ENCODE measurements around the gene BCR. TPM values are rescaled to one million over a fixed set of nuclear protein-coding genes. Genes with fewer than 3 reads are reported as not detected.

Gene BCR
- total RNA-seq, 3 donors from 2014 or later: 43.6 to 56.0 (median 49.5) TPM

- intact Hi-C loops (cut with DNase I, micrococcal nuclease): no loop called here
- DNase-seq: no peak
- Histone ChIP-seq H3K4me3 (no peak overlapping the region), H3K4me1 (ENCODE audit: low read depth) (peaks cover 27% of the 10 kb centered on the region), H3K36me3 (ENCODE audit: low read depth) (no peaks in the 10 kb centered on the region), H3K9me3 (peaks cover 12% of the 10 kb centered on the region)
- TF ChIP-seq, protein P1, sequence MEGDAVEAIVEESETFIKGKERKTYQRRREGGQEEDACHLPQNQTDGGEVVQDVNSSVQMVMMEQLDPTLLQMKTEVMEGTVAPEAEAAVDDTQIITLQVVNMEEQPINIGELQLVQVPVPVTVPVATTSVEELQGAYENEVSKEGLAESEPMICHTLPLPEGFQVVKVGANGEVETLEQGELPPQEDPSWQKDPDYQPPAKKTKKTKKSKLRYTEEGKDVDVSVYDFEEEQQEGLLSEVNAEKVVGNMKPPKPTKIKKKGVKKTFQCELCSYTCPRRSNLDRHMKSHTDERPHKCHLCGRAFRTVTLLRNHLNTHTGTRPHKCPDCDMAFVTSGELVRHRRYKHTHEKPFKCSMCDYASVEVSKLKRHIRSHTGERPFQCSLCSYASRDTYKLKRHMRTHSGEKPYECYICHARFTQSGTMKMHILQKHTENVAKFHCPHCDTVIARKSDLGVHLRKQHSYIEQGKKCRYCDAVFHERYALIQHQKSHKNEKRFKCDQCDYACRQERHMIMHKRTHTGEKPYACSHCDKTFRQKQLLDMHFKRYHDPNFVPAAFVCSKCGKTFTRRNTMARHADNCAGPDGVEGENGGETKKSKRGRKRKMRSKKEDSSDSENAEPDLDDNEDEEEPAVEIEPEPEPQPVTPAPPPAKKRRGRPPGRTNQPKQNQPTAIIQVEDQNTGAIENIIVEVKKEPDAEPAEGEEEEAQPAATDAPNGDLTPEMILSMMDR (IDR thresholded peaks at IDR 0.05): no peak
- ATAC-seq: no peak
These were observed 49.3 kb downstream of the BCR start for GRCh38 chr22:23229646-23230045.

GRCh38 chr22:23230348-23231068 is 50.2 kb downstream of the BCR start:
- H3K36me3 ChIP-seq (ENCODE audit: low read depth): no peaks in the 10 kb centered on the region
- no peak overlapping the region for H3K4me3 ChIP-seq
- ATAC-seq: no peak
- DNase-seq: peak in 1 of 3 donors; percentile 29
- intact Hi-C loops (cut with DNase I, micrococcal nuclease): no loop called here
- TF ChIP-seq, protein P1 (IDR thresholded peaks at IDR 0.05): no peak
- peaks cover 12% of the 10 kb centered on the region for H3K9me3 ChIP-seq
- peaks cover 18% of the 10 kb centered on the region for H3K4me1 ChIP-seq (ENCODE audit: low read depth)

- no peak for ATAC-seq
- H3K4me1 ChIP-seq (ENCODE audit: low read depth): peaks cover 9% of the 10 kb centered on the region
- peak in 1 of 3 donors; percentile 25 for DNase-seq
These were observed 51.3 kb downstream of the BCR start for GRCh38 chr22:23231471-23232093.

GRCh38 chr22:23232094-23232905 is 52.0 kb downstream of the BCR start:
- Histone ChIP-seq H3K36me3 (ENCODE audit: low read depth) (no peaks in the 10 kb centered on the region), H3K4me3 (no peak overlapping the region), H3K4me1 (ENCODE audit: low read depth) (peaks cover 2% of the 10 kb centered on the region), H3K9me3 (peaks cover 12% of the 10 kb centered on the region)
- intact Hi-C loops (cut with DNase I, micrococcal nuclease): no loop called here
- DNase-seq: peak in 1 of 3 donors; percentile 28
- TF ChIP-seq, protein P1 (IDR thresholded peaks at IDR 0.05): no peak
- no peak for ATAC-seq

More at GRCh38 chr22:23231471-23232093, 51.3 kb downstream of the BCR start:
- H3K4me3 ChIP-seq: no peak overlapping the region
- intact Hi-C loops (cut with DNase I, micrococcal nuclease): no loop called here
- peaks cover 12% of the 10 kb centered on the region for H3K9me3 ChIP-seq
- no peaks in the 10 kb centered on the region for H3K36me3 ChIP-seq (ENCODE audit: low read depth)
- TF ChIP-seq, protein P1 (IDR thresholded peaks at IDR 0.05): no peak

DNA sequence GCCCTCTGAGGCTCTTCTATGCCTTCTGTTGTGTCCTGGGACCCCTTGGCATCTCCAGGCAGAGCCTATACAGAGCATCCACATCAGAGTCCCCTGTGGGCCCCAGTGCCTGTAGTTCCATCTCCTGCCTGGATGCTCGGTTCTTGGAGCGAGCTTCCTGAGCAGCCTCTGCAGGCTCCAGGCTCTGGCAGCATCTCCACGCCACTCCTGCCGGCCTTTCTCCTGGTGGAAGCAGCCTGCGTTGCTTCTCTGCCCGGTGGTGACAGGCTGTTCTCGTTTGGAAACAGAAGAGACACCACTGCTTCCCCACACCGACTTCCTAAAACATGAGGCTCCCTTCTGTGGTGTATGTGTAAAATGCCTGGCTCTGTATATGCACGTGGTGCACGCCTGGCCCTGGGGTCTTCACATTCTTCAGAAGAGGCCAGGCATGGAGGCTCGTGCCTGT is 52.8 kb downstream of the BCR start:
- intact Hi-C loops (cut with DNase I, micrococcal nuclease): no loop called here
- TF ChIP-seq, protein P1 (IDR thresholded peaks at IDR 0.05): no peak
- DNase-seq: peak in 1 of 3 donors; percentile 33
- no peaks in the 10 kb centered on the region for H3K36me3 ChIP-seq (ENCODE audit: low read depth)
- peaks cover 5% of the 10 kb centered on the region for H3K4me1 ChIP-seq (ENCODE audit: low read depth)
- no peak overlapping the region for H3K4me3 ChIP-seq
- ATAC-seq: no peak
- H3K9me3 ChIP-seq: peaks cover 10% of the 10 kb centered on the region

All from mucosa of descending colon (tissue), 3 donors.